GM21825 (cell line): ENCODE data around the gene BMP2.

ENCODE experiments used
- ATAC-seq: cut with Tn5 transposase; IDR thresholded peaks from one replicate; pipeline ENCODE4 v1.9.1; 2021; ENCODE audit warnings: mild to moderate bottlenecking, moderate library complexity; ENCODE audit not compliant: unreplicated experiment

BMP2 gene

GRCh38 chr20:6828794-6829423, 61.4 kb downstream of the BMP2 start:
- peak; percentile 90 for ATAC-seq

GRCh38 chr20:6829510-6830116, 62.1 kb downstream of the BMP2 start:
- ATAC-seq: no peak
